ENCODE measurements around the gene KCTD10.

The KCTD10 gene, protein sequence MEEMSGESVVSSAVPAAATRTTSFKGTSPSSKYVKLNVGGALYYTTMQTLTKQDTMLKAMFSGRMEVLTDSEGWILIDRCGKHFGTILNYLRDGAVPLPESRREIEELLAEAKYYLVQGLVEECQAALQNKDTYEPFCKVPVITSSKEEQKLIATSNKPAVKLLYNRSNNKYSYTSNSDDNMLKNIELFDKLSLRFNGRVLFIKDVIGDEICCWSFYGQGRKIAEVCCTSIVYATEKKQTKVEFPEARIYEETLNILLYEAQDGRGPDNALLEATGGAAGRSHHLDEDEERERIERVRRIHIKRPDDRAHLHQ

DNA sequence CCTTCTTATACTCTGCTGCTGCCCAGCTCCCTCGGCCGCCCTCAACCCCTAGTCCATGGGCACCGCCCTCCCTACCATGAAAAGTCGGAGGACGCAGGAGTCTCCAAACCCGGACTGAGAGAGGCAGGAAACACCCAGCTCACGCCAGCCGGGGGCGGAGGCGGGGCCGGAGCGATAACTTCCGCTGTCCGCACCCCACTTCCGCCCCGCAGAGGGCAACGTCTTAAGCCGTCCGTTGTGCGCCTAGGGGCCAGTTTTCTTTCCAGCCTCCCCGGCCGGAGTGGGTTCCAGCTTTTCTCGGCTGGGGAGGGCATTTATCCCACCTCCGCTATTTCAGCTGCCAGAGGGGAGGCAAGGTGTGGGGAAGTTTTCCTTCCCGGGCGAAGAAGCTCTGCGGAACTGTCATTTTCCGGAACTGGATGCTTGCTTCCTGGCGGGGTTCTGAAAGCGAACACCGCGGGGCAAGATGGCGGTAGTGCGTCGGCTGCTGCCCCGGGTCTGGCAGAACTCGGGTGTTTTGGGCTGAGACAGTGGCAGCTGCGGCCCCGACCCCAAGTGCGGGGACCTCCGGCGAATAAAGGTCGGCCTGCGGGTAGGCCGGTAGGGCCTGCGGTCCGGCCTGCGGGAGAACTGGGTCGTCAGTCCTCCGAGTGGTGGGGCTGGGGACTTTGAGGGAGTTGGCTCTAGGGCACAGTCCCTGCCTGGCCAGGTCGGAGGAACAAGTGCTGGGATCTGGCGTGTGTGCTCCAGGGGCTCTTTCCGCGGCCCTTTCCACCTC lies at the start of gene KCTD10, which contains the start of gene UBE3B:
Gene KCTD10 (minus strand): TSS at position 116 of the 778 bp plus-strand sequence. CDS start 38 bp downstream, at position 78.
Gene UBE3B (plus strand): TSS at position 450 of the 778 bp plus-strand sequence. CDS start 5,918 bp downstream, outside the sequence.
- in situ Hi-C loops (cut with HindIII; ENCODE audit: low sequenced_read_pairs): no loop called here

DNA sequence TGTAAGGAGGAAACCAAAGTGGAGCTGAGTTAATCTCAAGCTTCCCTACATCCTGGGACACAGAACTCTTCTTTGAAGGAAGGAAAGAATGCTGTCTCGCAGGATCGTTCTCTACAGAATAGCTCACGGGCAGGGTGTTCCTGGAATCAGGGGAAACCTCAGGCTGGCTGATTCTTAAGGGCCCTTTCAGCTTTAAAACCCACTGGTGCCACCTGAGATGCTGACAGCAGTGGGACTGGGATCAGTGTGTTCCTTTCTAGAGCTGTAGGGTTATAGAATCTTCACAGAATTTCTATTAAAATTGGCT lies 48.1 kb upstream of the KCTD10 start:
- in situ Hi-C loops (cut with HindIII; ENCODE audit: low sequenced_read_pairs): no loop called here

DNA sequence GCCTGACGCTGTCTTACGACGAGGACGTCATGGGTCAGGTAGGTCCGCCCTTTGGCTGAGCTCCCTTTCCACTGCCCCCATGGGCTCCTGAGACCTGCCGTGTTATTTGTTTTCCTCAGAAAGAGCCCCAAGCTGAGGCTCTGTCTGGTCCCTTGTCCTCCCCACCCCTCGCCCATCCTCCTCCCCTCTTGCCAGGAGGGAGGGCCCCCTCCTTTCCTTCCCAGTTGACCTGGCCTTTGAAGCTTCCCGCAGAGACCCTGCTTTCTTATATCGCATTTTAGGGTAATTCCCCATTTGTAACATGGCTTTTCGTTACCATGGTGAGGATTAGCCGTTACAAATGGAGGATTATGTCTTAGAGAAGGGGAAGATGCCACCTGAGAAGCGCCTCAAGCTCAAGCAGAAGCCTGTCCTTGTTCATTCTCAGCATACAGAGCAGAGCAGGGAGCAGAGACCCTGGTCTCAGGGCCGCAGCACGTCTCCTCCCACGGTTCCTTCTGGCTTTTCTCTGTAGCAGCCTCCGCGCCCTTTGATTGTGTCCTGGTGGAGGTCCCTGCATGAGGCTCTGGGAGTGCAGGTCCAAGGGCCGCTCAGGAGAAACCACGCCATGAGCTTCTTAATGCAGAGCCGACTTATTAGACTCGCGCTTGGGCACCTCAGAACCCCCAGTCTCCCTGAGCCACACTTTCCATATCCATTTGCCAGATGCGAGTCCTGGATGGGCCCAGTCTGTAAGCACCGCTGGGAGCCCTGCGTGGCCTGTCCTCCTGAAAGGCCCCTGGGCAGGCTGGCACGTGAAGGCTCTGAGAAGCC lies 47.6 kb upstream of the KCTD10 start:
- in situ Hi-C loops (cut with HindIII; ENCODE audit: low sequenced_read_pairs): no loop called here

DNA sequence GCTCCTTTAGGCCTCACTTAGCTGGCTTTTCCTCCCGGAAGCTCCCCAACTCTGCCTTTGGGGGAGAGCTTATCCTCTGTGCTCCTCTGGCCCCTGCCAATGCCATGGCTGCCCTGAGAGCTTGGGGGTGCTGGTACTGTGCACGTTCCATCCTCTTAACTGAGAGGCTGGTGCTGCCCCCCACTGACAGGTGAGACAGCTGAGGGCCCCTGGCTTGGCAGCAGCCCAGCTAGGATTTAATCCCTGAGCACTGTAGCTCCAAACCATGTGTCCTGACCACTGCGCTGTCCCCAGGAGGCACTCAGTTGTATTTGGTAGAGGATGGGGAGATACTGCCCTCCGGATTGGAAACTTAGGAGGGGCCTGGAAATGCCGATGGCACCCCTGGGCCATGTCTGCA lies 46.4 kb upstream of the KCTD10 start:
- in situ Hi-C loops (cut with HindIII; ENCODE audit: low sequenced_read_pairs): no loop called here

DNA sequence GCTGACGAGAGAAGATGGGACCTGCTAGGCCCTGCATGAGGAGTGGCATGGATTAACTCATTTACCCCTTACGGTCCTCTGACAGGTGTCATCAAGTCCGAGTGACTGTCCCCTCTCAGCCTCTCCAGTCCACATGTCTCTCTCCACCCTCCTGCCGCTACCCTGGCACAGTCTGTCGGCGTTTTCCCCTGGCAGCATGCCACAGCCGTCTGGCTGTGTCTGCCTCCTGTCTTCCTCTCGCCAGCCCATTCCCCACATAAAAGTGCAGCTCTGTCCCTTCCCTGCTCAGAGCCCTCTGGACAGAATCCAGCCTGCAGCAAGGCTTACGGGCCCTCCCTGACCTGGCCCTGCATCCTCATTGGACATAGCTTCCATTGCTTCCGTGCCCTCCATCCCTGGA lies 46.0 kb upstream of the KCTD10 start:
- in situ Hi-C loops (cut with HindIII; ENCODE audit: low sequenced_read_pairs): no loop called here

DNA sequence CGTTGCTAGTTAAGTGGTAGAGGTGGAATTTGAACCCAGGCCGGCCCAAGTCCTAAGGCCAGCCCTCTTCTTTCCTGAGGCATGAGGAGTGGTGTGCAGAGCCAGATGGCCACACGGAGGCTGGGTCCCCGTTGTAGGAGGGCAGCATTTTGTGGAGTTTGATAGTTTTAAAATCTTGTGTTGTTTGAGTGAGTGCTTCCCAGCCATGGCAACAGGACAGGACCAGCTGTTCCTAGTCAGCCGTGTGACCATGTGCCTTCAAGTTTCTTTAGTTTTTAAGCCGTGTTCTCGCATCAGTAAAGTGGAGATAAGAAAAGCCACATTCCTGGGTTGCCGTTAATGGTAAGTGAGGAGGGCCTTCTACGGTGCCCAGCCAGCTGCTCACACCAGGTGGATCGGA lies 44.7 kb upstream of the KCTD10 start:
- in situ Hi-C loops (cut with HindIII; ENCODE audit: low sequenced_read_pairs): no loop called here

DNA sequence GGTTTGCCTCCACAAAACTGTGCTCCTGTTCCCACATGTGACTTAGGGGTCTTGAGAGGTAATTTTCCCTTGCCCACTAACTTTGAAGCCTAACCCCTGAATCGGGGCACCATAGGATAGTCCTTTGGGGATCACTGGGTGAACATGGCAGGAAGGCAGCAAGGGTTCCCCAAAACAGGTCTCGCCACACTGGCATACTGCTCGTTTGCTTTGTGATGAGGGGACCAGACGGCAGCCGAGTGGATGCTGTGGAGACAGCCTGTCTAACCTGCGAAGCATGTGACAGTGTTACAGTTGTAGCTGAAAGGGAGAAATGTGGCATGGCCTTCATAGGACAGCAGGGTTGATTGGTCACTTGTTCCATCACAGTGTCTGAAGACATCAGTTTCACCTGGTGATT lies 42.7 kb upstream of the KCTD10 start:
- in situ Hi-C loops (cut with HindIII; ENCODE audit: low sequenced_read_pairs): no loop called here

DNA sequence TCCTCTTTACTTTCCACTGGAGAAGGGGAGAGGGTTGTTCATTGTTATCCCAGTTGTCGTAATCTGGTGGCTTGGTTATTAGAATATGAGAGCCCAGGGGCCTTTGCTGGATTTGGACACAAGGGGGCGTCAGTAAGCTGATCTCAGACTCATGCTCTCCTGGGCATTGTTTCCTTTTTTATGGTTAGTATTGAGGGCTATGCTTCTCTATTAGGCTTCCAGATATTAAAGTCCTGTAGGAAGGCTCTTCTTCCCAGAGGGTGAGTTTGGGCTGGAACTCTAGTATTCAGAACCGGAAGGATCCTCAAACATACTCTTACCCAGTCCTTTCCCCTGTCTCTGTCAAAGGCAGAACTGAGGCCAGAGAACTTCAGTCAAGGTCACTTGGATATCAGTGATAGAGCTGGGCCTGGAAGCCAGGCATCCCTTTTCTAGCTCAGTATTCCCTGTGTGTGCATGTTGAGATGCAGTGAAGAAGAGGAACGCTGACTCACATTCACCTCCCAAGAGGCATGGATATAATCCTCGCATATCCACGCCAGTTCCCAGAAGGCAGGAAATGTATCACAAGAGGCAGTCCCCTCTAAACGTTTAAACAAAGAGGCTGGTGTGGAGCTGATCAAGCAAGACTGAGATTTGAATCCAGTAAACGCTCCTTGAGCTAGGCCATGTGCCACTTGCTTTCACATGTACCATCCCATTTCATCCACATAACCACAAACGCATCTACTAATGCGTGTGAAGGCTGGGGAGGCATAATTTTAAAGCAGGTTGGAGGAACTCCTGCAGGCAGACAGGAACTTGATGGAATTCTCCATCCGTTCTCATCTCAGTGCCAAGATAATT lies 41.9 kb upstream of the KCTD10 start:
- in situ Hi-C loops (cut with HindIII; ENCODE audit: low sequenced_read_pairs): no loop called here

DNA sequence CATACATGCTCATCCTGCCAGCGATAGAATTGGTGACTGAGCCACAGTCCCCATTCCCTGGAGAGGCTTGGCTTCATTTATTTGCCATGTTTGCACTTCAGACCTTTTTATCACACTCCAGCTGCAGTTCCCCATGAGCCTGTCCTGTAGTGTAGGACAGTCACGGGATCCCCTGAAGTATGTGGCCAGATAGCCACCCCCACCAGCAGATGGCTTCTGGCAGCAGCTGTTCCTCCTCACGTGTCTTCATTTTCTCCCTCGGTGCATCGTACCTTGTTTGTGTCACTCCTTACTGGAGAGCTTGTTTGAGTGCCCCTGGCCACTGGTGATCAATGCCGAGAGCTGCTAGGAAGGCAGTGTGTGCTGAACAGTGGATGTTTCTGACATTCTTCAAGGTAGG lies 40.5 kb upstream of the KCTD10 start:
- in situ Hi-C loops (cut with HindIII; ENCODE audit: low sequenced_read_pairs): no loop called here

DNA sequence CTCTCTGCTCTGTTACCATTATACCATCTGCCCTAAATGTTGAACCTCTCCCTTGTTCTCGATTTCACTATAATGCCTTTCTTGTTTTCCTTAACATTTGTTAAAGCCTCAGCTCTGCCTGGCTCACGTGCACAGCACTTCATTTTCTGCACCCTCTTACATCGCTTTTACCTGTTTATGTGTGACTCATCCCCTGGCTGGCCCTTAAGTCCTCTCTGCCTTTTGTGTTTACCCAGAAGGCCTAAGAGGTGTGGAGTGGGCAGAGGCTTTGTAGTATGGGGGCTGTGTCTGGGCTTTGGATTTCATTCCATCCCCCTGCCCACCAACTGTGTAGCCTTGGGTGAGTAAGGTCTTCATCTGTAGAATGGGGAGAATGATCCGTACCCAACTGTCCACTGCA lies 36.9 kb upstream of the KCTD10 start:
- in situ Hi-C loops (cut with HindIII; ENCODE audit: low sequenced_read_pairs): loop anchor here (5.0 kb wide), 1 partner anchor 263 kb away; no protein-coding TSS in a partner anchor

DNA sequence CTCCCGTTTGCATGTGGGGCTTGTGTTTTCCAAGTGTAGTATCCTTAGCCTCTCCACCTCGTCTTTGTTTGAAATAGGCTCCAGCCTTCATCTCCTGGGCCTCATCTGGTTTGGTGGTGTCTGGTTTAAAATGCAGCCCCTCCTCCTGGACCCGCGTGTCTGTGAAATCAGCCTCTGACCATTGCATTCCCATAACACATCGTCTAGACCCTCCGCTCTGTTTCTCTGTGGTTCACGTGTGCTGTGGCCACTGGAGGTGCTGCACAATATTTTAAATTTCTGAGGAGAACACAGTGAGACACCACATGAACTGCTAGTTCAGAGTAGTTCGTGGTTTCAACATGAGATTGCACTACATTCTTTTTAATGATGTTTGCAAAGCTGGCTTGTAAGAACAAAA lies 36.0 kb upstream of the KCTD10 start:
- in situ Hi-C loops (cut with HindIII; ENCODE audit: low sequenced_read_pairs): loop anchor here (5.0 kb wide), 1 partner anchor 264 kb away; no protein-coding TSS in a partner anchor

DNA sequence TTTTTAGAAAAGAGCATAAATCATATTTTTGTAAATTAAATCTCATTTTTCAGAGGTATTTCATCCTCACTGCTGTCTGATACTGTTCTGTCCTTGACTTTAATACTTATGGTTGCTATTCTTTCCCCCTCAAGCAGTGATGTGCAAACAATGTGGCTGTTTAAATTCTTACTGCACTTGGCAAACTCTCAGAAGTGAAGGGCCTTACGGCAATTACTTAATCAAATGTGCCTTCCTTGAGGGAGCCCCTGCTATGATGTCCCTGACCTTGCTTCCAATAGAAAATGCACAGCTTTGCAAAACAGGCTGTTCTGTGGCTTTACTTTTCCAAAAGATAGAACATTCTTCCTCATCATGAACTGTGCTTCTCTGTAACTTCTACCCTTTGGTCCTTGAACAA lies 35.5 kb upstream of the KCTD10 start:
- in situ Hi-C loops (cut with HindIII; ENCODE audit: low sequenced_read_pairs): loop anchor here (5.0 kb wide), 1 partner anchor 265 kb away; no protein-coding TSS in a partner anchor

DNA sequence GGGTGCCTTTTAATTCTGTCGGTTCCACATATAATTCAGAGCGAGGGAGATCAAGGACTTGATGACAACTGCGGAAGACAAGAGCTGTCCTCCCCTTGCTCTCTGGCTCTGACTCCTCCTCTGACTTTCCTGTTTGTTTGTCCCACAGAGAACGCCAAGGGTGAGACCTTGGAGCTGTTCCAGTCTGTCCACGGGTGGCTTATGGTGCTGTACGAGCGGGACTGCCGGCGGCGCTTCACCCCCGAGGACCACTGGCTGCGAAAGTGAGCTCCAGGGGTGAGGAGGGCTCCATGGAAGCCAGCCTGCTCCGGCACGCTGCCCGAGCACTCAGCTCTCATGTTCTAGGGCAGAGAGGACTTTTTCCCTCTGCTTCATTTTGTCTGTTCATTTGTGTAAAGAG lies 33.1 kb upstream of the KCTD10 start:
- in situ Hi-C loops (cut with HindIII; ENCODE audit: low sequenced_read_pairs): loop anchor here (5.0 kb wide), 1 partner anchor 267 kb away; no protein-coding TSS in a partner anchor

DNA sequence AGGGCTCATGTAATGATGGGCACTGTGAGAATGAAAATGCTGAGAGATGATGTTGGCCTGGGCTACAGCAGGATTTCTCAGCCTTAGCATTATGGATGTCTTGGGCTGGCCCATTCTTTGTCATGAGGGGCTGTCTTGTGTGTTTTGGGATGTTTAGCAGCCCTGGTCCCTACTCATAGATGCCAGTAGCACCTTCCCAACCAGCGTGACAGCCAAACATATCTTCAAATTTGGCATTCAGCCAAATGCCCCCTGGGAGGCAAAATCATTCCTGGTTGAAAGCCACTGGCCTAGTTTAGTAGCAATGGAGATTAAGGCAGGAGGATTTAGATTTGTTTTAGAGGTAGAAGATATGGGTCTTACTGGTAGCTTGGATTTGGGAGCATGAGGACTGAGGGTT lies 27.0 kb upstream of the KCTD10 start:
- in situ Hi-C loops (cut with HindIII; ENCODE audit: low sequenced_read_pairs): no loop called here

DNA sequence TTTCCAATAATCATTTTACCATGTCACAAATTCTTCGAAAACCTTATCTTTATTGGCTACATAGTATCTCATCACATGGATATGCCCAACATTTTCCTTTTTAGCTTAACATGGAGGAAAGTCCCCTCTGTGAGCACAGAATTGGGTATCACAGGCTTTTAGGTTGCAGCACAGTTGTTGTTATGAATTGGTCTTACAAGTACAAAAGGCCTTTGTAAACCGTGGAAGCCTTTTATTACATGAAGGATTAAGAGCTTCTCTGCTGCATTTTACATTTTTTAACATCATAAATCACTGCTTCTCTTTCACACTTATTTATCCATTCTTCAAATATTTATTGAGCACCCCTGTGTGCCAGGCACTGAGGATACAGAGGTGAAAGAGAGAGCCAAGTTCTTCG lies 26.5 kb upstream of the KCTD10 start:
- in situ Hi-C loops (cut with HindIII; ENCODE audit: low sequenced_read_pairs): no loop called here

DNA sequence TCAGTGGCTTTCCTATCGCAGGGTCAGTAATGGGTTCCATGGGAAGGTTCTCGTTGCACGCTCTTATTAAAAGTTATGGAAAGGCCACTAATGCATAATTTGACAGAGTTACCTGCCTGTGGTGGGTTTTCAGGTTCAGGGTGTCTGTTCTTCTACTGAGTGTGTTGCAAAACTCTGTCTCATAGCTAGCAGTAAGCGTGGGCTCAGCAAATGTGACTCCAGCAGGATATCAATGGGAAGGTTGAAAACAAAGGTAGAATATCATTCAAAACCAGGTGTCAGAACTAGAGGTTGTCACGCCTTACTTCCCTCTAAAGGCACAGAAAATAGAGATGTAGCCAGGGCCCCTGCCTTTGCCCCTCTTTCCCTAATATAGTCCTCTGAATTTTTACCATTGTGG lies 25.2 kb upstream of the KCTD10 start:
- in situ Hi-C loops (cut with HindIII; ENCODE audit: low sequenced_read_pairs): no loop called here

DNA sequence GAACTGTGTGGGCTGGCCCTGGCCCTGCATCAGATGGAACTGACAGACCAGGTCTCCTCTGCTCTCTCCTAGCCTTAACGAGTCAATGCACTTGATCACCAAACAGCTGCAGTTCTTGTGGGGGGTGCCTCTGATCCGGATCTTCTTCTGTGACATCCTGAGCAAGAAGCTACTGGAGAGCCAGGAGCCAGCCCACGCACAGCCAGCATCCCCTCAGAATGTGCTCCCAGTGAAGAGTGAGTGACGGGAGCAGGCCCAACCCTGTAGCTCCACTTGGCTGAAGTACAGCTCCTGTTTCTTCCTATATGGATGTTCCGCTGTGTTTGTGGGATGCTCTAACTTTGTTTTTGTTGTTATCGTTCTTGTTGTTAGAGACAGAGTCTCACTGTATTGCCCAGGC lies 24.2 kb upstream of the KCTD10 start:
- in situ Hi-C loops (cut with HindIII; ENCODE audit: low sequenced_read_pairs): no loop called here

DNA sequence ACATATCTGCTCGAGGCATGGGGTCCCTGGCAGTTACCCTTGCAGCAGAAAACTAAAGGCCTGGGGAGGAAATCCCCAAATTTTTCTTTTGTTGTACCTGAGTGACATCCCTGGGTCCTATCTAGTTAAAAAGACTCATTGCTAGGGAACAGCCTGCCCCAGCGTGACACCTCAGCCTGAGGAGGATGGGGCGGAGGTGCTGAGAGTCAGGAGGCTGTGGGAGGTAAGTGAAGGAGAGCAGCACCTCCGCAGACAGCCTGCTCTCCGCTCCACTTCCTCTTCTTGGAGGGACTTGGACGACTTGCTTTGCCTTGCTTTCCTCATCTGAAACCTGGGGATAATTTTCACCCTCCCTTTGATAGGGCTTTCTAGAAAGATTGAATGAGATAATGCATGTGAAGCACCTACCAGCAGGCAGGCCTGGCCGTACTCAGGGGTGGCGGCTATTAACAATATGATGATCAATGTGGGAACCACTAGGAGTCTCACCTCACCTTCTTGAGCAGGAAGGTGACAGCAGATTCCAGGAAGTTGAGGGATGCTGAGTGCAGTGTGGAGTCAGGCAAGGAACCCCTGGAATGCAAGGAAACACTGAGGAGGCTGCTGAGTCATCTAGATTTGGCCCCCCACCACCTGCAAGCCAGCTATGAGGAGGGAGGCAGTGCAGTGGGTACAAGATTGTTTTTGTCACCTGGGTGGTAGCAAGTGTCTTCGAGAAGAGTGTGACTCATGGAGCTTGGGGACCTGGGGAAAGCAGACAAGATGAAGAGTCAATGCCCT lies 23.5 kb upstream of the KCTD10 start:
- in situ Hi-C loops (cut with HindIII; ENCODE audit: low sequenced_read_pairs): no loop called here

DNA sequence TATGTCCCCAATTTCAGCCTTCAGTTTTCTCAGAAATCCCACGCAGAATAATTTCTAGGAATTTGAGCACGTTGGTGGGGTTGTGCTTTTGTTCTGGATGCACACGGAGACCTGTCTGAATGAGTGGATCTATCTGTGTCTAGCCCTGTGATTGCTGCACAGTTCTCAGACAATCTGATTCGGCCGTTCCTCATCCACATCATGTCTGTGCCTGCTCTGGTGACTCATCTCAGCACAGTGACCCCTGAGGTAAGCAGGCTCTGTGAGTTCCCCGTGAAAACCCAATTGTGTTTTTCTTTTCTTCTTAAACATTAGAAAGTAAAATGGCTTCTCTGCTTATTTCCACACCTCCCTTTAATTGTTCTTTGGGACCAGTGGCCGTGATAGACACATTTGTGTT lies 20.6 kb upstream of the KCTD10 start:
- in situ Hi-C loops (cut with HindIII; ENCODE audit: low sequenced_read_pairs): no loop called here

DNA sequence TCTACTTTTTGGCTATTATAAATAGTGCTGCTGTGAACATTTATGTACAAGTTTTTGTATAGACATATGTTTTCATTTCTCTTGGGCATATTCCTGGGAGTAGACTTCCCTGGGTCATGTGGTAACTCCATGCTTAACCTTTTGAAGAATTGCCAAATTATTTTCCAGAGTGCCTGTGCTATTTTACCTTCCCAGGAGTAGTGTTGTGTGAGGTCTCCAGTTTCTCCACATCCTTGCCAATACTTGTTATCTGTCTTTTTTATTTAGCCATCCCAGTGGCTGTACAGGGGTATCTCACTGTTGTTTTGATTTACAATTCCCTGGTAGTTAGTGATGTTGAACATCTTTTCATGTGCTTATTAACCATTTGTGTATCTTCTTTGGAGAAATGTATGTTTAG lies 19.2 kb upstream of the KCTD10 start:
- in situ Hi-C loops (cut with HindIII; ENCODE audit: low sequenced_read_pairs): no loop called here

All from endothelial cell of hepatic sinusoid (primary cell).